HG03378 (cell line): Measurements from ENCODE around the gene PSG3.
"Not testable (repeated sequence)": the region's sequence is repeated elsewhere in the genome, so short reads cannot be mapped to it uniquely, and the experiment has no call there.

Experiments
- ATAC-seq: cut with Tn5 transposase; IDR thresholded peaks from one replicate; pipeline ENCODE4 v1.9.1; 2021; ENCODE audit warnings: mild to moderate bottlenecking, moderate library complexity; ENCODE audit not compliant: unreplicated experiment

PSG3 gene

GRCh38 chr19:42740381-42740780 lies at the start of gene PSG3:
Gene PSG3 (minus strand): TSS chr19:42740481. CDS start chr19:42740384, 97 bp downstream.
- not testable (repeated sequence) for ATAC-seq

GRCh38 chr19:42788766-42789165 lies 48.5 kb upstream of the PSG3 start:
- ATAC-seq = not testable (repeated sequence)

- not testable (repeated sequence) for ATAC-seq
These were observed 47.5 kb upstream of the PSG3 start for GRCh38 chr19:42787766-42788165.

- not testable (repeated sequence) for ATAC-seq
These were observed 36.7 kb upstream of the PSG3 start for GRCh38 chr19:42776750-42777612.

GRCh38 chr19:42774510-42775158 lies 34.4 kb upstream of the PSG3 start:
- not testable (repeated sequence) for ATAC-seq

GRCh38 chr19:42767319-42767718 lies 27.0 kb upstream of the PSG3 start:
- not testable (repeated sequence) for ATAC-seq

GRCh38 chr19:42766871-42767270 lies 26.6 kb upstream of the PSG3 start:
- ATAC-seq = not testable (repeated sequence)

- ATAC-seq = no peak
These were observed 24.6 kb upstream of the PSG3 start for GRCh38 chr19:42764836-42765235.

GRCh38 chr19:42762789-42763188 lies 22.5 kb upstream of the PSG3 start:
- no peak for ATAC-seq

GRCh38 chr19:42761924-42762295 lies 21.6 kb upstream of the PSG3 start:
- not testable (repeated sequence) for ATAC-seq

- ATAC-seq = not testable (repeated sequence)
These were observed 21.0 kb upstream of the PSG3 start for GRCh38 chr19:42760954-42761923.

GRCh38 chr19:42758667-42759066 lies 18.4 kb upstream of the PSG3 start:
- not testable (repeated sequence) for ATAC-seq

- ATAC-seq = not testable (repeated sequence)
These were observed 12.0 kb upstream of the PSG3 start for GRCh38 chr19:42752246-42752645.

GRCh38 chr19:42741726-42742607 lies 1.7 kb upstream of the PSG3 start:
- not testable (repeated sequence) for ATAC-seq

GRCh38 chr19:42737581-42738011 lies 2.7 kb downstream of the PSG3 start:
- not testable (repeated sequence) for ATAC-seq

- not testable (repeated sequence) for ATAC-seq
These were observed 11.9 kb downstream of the PSG3 start for GRCh38 chr19:42728341-42728740.

- ATAC-seq = not testable (repeated sequence)
These were observed 26.3 kb downstream of the PSG3 start for GRCh38 chr19:42714000-42714399.

GRCh38 chr19:42712753-42713152 lies 27.5 kb downstream of the PSG3 start:
- not testable (repeated sequence) for ATAC-seq

GRCh38 chr19:42710986-42711385 lies 29.3 kb downstream of the PSG3 start:
- not testable (repeated sequence) for ATAC-seq

- no peak for ATAC-seq
These were observed 42.4 kb downstream of the PSG3 start for GRCh38 chr19:42697884-42698283.
